Renal pelvis (tissue), 4 donors: ENCODE results near the gene DCDC1. TPM values are rescaled to one million over a fixed set of nuclear protein-coding genes. Genes with fewer than 3 reads are reported as not detected.

Source experiments
- DNase-seq: peaks from one replicate; pipeline ENCODE4 v3.0.0-alpha.2; 2013
- polyA plus RNA-seq, 3 donors: library from polyadenylated mRNA; unstranded; fragments of 120-200 nt; gene quantifications; one replicate each; pipeline ENCODE4 v1.2.1, GENCODE V29; 2013; ENCODE audit not compliant: insufficient read length in 3 of 3

The DCDC1 gene
- polyA plus RNA-seq, 3 donors: 3.5 to 6.3 (median 6.1) TPM

GRCh38 chr11:31237819-31238760 is 131.4 kb downstream of the DCDC1 start:
- no peak for DNase-seq

- DNase-seq: no peak
Observed at GRCh38 chr11:31236143-31236542, 133.4 kb downstream of the DCDC1 start.

GRCh38 chr11:31233425-31233824 is 136.1 kb downstream of the DCDC1 start:
- DNase-seq: no peak

DNA sequence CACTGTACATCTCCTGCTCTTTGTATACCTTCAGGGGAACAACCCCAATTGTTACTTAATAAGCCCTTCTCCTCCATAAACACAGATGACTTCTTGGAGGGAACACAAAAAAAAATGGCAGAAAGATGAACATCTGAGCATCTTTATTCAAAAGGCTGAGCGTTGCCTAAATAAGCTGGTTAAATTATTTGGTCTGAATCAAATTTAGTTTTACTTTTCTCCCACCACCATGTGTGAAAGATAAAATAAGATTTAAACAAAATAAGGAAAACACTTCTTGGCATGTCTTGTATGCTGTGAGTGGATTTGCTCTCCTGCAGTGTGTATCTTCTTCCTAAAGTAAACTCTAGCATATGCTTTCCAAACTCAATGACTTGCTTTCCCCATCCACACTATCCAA is 137.9 kb downstream of the DCDC1 start:
- no peak for DNase-seq

DNA sequence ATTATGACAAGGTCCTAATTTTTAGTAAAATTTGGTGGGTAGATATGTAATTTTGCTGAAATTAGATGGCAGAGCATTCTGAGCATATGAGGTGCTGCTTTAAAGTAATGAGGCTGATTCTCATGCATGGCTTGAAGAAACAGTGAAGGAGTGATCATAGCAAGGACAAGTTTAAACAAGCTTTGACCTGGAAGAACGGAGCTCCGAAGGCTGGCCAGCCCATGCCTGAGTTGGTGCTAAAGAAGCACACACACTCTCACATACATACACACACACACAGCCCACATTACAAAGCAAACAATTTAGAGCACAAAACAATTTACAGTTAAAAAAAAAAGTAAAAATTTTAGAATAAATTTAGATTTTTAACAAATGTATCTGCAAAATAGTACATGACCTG is 150.7 kb downstream of the DCDC1 start:
- DNase-seq: no peak

DNA sequence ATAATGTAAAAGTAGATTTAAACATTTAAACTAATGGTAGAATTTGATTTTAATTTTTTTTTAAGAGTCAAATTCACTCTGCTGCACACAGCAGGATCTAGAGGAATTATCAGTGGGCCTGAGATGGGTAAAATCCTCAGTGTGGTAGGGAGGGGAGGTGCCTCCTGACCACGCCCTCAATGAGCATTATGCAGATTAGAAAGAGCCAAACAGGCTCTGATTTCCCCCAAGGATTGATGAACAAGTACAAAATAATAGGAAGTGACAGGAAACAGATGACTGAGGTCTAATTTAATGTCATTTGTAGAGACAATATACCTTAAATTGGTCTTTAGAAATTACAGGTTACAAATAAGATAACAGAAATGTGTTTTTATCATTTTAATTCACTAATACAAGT is 155.2 kb downstream of the DCDC1 start:
- DNase-seq: no peak

DNA sequence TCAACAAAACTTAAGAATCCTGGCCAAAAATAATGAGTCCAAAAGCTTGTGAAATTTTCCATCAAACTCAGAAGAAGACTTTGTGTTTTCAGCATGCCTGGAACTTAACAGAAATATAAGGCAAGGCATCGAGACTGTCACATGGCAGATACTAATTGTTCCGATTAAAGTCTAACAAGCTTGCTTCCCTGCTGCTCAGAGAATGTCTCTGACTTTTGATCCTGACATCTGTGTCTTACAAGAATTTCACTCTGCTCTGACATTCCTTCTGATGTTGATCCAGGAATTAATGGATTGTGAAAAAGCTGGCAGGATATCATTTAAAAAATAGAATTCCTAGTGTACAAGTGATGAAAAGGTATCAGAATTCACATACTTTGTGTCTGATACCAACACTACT is 170.2 kb downstream of the DCDC1 start:
- peak; percentile 8 for DNase-seq

- no peak for DNase-seq
Observed at GRCh38 chr11:31173926-31174680, 195.4 kb downstream of the DCDC1 start.

DNA sequence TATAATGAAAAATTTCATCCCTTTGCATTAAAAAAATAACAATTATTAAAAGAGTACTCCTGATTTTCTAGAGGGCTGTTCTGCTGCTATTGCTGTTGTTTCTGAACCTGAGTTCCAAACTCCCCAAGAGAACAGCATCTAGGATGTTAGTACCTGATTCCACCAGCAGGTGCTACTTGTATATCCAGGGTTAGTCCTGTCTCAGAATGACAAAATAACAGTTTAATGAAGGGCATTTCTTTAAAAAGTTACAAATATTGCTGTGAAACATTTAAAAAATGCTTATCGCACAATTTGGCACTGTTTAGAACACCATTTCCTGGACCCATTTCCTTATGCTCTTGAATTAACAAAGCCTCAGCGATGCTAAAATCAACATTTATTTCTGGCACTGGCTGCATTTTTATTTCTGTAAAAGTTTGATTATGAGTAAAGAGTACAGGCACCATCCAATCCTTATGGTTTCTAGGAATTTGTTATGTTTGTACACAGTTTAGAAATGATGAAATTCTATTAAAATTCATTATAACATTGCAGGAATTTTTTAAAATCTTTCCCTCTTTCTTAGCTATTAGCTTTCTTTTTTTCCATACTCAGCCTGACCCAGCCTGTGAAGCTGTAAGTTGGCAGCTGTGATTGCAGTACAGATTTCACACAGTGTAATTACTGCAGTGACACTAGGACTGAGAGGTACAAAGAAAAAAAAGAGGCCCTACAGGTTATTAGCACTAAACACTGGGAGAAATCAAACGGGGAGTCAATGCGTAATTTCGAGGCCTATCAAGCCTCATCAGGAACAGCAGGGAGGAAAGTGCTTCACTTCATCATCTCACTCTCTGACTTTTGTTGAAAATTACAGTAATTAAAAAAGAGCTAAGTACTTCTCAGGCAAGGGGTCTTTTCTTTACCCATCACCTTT is 208.8 kb downstream of the DCDC1 start:
- no peak for DNase-seq

DNA sequence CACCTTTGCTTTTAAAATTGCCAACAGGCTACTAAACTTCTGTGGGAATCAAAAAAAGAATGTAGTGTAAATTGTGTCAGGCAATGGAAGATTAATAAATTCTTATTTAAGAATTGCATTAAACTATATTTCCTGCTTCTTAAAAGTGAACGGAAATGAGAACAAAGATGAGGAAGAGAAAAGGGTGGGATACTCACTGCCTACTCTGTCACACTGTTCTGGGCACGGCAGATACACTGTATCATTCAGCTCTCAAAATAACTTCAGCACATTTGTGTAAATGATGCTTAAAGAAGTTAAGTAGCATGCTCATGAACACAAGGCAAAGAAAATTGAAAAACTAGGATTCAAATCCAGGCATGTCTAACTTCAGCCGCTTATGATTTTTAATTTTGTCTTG is 218.7 kb downstream of the DCDC1 start:
- no peak for DNase-seq

GRCh38 chr11:31150011-31150410 is 219.5 kb downstream of the DCDC1 start:
- DNase-seq: no peak

DNA sequence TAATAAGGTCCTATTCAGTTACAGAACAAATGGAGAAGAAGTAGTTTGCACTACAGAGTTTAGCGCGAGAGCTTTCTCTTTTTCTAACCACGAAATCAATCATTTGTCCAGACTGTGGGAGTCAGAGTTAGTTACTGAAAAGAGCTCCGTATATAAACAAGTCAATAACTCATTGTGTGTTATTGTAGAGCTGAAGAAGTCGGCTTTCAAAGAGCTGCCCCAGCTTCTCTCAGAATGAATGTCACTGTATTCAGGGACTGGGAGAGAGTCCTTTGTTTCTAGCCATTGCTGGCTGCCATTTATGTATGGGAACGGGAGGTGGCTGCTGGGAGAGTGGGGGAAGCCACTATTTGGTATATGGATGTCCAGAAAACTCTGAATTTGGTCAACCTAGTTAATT is 227.8 kb downstream of the DCDC1 start:
- DNase-seq: peak; percentile 58

DNA sequence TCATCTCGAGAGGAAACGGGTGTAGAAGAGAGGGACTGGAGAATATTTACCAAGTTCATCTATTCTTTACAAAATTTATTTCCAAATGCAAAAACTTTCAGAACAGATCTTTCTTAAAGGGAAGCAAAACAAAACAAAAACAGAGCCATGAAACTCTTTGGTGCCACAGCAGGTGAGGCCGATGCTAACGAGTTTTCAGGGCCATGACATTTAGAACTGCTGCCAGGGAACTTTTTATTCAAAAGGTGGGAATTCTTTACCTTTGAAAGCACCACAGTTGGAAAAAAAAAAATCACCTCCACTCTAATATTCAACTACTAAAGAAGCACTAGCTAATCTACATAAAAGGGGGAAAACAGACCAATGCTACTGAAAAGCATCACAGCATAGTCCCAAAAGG is 230.1 kb downstream of the DCDC1 start:
- no peak for DNase-seq

DNA sequence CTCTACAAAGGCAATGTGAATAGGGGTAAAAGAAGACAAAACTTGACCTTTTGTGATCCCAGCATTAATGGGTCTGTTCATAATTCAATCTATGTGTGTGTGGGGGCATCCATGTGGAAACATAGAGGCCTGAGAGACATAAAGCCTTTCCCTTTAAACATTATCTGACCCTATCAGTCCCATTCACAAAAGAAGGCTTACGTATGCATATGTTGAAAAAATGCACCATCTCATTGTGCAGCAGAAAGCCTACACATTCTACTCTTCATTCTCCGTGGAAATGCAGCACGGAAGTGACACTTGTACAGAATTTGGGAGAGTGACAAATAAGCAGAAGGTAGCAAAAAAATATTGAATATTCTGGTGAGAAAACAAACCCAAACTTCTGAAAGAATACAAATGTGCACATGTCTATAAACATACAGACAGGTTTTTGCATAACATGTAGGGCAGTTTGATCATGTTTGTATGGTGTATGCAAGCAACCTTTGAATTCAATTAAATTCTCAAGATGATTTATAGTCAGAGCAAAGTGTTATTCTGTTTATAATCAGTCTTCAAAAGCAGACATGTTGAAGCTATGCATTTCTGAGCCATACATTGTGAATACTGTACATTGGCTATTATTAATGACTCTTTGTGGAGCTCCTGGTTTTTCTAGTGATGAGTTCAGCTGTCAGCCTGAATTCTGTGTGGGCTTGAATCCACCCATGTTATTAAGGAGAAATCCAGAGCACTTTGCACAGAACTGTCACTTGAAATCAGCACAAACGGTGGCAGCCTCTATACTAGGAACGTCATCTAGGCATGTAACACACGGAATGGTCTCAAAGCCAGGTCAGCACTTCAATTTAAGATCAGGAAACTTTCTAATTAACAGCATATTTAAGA is 236.8 kb downstream of the DCDC1 start:
- no peak for DNase-seq

DNA sequence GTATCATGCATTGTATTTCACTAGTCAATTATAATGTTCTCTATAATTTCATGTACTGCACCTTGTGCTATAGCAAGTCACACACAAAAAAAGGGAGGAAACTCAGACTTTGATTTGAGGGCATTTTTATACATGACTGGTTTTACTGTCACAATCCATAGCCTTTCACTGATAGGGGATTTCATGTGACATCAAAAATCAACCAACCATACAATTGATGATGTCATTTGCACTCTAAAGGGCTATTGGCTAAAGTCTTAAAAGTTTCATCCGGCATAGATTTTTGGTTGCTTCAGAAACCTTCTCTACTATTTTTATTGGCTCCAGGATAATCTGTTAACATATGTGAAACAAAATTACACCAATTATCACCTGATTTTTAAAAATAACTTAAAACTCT is 237.8 kb downstream of the DCDC1 start:
- no peak for DNase-seq

- DNase-seq: no peak
Observed at GRCh38 chr11:31127290-31127689, 242.2 kb downstream of the DCDC1 start.

DNA sequence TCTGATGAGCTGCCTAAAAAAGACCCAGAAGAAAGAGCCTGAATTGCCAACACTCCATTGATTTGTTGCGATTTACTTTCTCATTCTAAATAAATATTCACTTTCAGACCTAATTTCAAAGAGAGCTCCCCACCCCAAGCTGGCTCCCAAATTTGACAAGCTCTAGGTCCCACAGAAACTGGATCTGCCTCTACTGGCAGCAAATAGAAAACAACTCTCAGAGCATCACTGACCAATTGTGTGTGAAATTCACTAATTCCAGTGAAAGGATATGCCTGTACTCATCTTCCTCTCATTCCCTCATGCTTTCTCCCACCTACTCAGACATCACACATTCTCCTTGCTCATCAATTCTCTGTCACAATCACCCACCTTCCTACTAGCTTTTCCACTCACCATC is 249.1 kb downstream of the DCDC1 start:
- DNase-seq: no peak

DNA sequence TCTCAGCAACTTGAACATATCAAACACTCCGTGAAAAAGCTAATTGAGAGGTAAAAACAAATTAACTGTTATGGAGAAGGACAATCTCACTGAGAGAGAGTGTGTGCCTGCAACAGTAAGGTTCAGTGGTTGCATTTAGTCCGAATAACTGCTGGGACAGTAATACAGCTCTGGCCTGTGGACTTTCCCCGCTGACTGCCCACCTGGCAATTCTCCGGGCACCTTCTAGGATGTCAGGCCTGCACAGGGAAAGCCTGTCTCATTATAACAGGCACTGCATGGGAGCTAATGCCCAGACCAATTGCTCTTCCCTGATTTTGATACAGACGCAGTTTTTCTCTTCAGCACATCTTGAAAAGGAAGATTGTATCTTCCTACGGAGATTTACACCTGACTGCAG is 251.0 kb downstream of the DCDC1 start:
- DNase-seq: no peak

- no peak for DNase-seq
Observed at GRCh38 chr11:31117038-31117437, 252.5 kb downstream of the DCDC1 start.

GRCh38 chr11:31114442-31114841 is 255.1 kb downstream of the DCDC1 start:
- peak; percentile 3 for DNase-seq

DNA sequence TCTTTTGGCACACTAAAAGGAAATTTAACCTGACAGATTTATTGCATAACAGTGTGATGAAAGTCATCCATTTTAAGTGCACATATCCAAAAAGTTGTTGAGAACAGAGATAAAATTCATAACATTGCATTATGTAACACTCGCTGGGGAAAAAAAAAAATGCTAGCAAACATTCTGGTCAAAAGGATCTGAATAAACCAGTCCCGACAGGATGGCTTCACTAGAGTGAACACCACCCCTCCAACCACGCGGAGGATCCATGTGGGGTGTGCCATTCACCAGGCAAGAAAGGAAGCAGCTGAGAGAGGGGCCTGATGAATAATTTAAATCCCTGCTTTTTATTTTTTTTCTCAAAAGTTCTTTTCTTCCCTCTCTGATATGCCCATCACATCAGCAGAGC is 258.7 kb downstream of the DCDC1 start:
- DNase-seq: no peak
